Fibroblast of lung (primary cell): ENCODE measurements around the gene TFAP2E.

Experiments
- CTCF ChIP-seq, 2 donors: IDR thresholded peaks in 1 of 2; conservative IDR thresholded peaks in 1 of 2; 1 replicate in 1 of 2; 2 replicates in 1 of 2; pipeline ENCODE4 v1.5.1; 2011 to 2012; ENCODE audit warnings: low read length in 2 of 2, control low read depth in 1 of 2, inconsistent platforms in 1 of 2, low read depth in 1 of 2, mild to moderate bottlenecking in 1 of 2
- EZH2 ChIP-seq: IDR thresholded peaks from 2 replicates; pipeline ENCODE4 v1.5.1; 2012; ENCODE audit warnings: low read length, control low read depth, mild to moderate bottlenecking; ENCODE audit errors: missing control alignments

- no peak for TF ChIP-seq CTCF (conservative IDR thresholded peaks at IDR 0.05 in 1 of 2, IDR thresholded peaks at IDR 0.05 in 1 of 2; ENCODE audit: low read depth in 1 of 2, low read length in 2 of 2)
- TF ChIP-seq EZH2: no peak
These were observed 16.5 kb upstream of the TFAP2E start for GRCh38 chr1:35556484-35557117.
